B cell (primary cell): Measurements from ENCODE around the gene REEP2.
"Not testable (repeated sequence)": the region's sequence is repeated elsewhere in the genome, so short reads cannot be mapped to it uniquely, and the experiment has no call there.

ENCODE experiments used
- CTCF ChIP-seq: fragments of 200-600 bp; IDR thresholded peaks from one replicate; pipeline ENCODE4 v1.8.0; 2022; ENCODE audit warnings: antibody characterized with exemption, mild to moderate bottlenecking
- EZH2 ChIP-seq: IDR thresholded peaks from 2 replicates; pipeline ENCODE4 v1.6.1; 2012; ENCODE audit warnings: borderline replicate concordance, low read depth, mild to moderate bottlenecking, moderate library complexity, low read length; ENCODE audit not compliant: insufficient read depth, poor library complexity, severe bottlenecking

- peak; percentile 49 for TF ChIP-seq CTCF
- not testable (repeated sequence) for TF ChIP-seq EZH2
These were observed 27.7 kb upstream of the REEP2 start for GRCh38 chr5:138410996-138411640.
